SH-SY5Y (cell line): ENCODE results near the gene TPM3.

Experiments used
- GATA2 ChIP-seq: IDR thresholded peaks from 2 replicates; pipeline ENCODE4 v1.6.1; 2011; ENCODE audit warnings: mild to moderate bottlenecking, low read depth, low read length
- GATA3 ChIP-seq: IDR thresholded peaks from 2 replicates; pipeline ENCODE4 v1.6.1; 2011; ENCODE audit warnings: low read depth, mild to moderate bottlenecking, low read length, moderate library complexity

DNA sequence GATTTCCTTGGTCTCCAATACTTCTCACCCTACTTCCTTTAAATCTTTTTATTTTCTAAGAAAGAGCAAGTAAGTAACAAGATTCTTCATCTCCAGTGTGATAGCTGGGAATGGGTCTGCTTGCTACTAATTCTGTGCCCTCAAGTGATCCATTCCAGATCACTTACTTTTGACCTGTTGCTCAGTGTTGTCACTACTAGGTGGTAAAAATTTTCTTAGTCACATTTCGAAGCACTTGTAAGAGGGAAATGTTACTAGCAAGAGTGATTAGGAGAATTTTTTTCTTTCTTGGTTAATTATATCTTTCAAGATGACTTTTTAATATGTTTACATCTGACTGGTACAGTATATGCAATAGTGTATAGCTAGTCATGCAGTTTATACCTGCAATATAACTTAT, 31.0 kb upstream of the TPM3 start:
- TF ChIP-seq GATA2 (no peak), GATA3 (no peak)
